Suprapubic skin (tissue), 4 donors: ENCODE data around the gene C16orf96. TPM values are rescaled to one million over a fixed set of nuclear protein-coding genes. Genes with fewer than 3 reads are reported as not detected.
A peak's percentile ranks its signal among the peaks of the same experiment; 100 is the strongest.

Experiments used
- DNase-seq, 2 donors: peaks; one replicate each; pipeline ENCODE4 v3.0.0-alpha.2; 2019; ENCODE audit warnings: low spot score in 2 of 2
- H3K27ac ChIP-seq: fragments of 200-600 bp; sonication (generic); one replicate; pipeline ENCODE4 v1.5.1; 2019
- H3K27me3 ChIP-seq: fragments of 200-600 bp; sonication (generic); one replicate; pipeline ENCODE4 v1.5.1; 2019
- H3K36me3 ChIP-seq: fragments of 200-600 bp; sonication (generic); one replicate; pipeline ENCODE4 v1.5.1; 2019
- H3K4me1 ChIP-seq: fragments of 200-600 bp; sonication (generic); one replicate; pipeline ENCODE4 v1.5.1; 2019
- H3K4me3 ChIP-seq: fragments of 200-600 bp; sonication (generic); one replicate; pipeline ENCODE4 v1.5.1; 2019; ENCODE audit warnings: mild to moderate bottlenecking
- H3K9me3 ChIP-seq: fragments of 200-600 bp; sonication (generic); one replicate; pipeline ENCODE4 v1.5.1; 2019
- CTCF ChIP-seq, 2 donors: fragments of 200-600 bp in 1 of 2; fragments of 450-650 bp in 1 of 2; sonication (generic) in 1 of 2; IDR thresholded peaks; one replicate each; pipeline ENCODE4 v1.5.1; 2016 to 2019; ENCODE audit warnings: antibody characterized with exemption in 2 of 2, mild to moderate bottlenecking in 1 of 2, moderate library complexity in 1 of 2
- EP300 ChIP-seq: sonication (generic); formaldehyde crosslinking; IDR thresholded peaks from one replicate; pipeline ENCODE4 v1.6.1; 2017; ENCODE audit warnings: antibody characterized with exemption
- POLR2A ChIP-seq, 2 donors: fragments of 450-650 bp; IDR thresholded peaks; one replicate each; pipeline ENCODE4 v1.6.1; 2017; ENCODE audit warnings: antibody characterized with exemption in 2 of 2, mild to moderate bottlenecking in 2 of 2, moderate library complexity in 2 of 2
- POLR2AphosphoS5 ChIP-seq, 3 donors: sonication (generic); formaldehyde crosslinking; IDR thresholded peaks; one replicate each; pipeline ENCODE4 v1.6.1; 2017; ENCODE audit warnings: antibody characterized with exemption in 3 of 3
- WGBS: methylation state at CpG from one replicate; pipeline ENCODE4 v1.1.5; 2018; 5-methylcytosine and 5-hydroxymethylcytosine counted together
- total RNA-seq, 4 donors: library from RNA; depleted of rRNA; stranded (reverse); fragments of >200 nt; gene quantifications; one replicate each; pipeline ENCODE4 v1.1.0, GENCODE V29; 2016

Gene C16orf96
- total RNA-seq, 4 donors from 2014 or later = 0.15 to 1.2 (median 0.33) TPM

DNA sequence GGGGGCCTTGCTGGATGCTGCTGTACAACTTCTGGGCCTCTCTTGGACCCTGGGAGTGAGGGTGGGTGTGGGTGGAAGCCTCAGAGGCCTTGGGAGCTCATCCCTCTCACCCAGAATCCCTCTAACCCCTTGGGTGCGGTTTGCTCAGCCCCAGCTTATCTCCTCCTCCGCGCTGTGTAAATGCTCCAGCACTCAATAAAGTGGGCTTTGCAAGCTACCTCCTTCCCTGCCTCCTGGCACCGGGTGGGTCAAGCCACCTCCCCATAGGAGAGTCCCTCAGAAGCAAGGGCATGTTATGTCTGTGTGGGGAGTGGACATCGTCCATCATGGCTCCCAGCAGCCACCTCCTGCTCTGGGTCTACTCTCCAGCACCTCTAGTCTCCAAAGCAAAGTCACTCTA lies 46.0 kb upstream of the C16orf96 start:
- WGBS = 82% methylated on average over 5 of the region's 5 CpGs
- no peak overlapping the region for H3K27ac ChIP-seq
- TF ChIP-seq POLR2AphosphoS5 (IDR thresholded peaks at IDR 0.05) (no peak), CTCF (IDR thresholded peaks at IDR 0.05) (no peak), POLR2A (IDR thresholded peaks at IDR 0.05) (no peak), EP300 (no peak)
- peaks cover 53% of the 10 kb centered on the region for H3K4me1 ChIP-seq
- no peak for DNase-seq
- no peaks in the 10 kb centered on the region for H3K9me3 ChIP-seq
- H3K4me3 ChIP-seq = no peak overlapping the region
- H3K27me3 ChIP-seq = no peaks in the 10 kb centered on the region
- H3K36me3 ChIP-seq = peaks cover 71% of the 10 kb centered on the region

DNA sequence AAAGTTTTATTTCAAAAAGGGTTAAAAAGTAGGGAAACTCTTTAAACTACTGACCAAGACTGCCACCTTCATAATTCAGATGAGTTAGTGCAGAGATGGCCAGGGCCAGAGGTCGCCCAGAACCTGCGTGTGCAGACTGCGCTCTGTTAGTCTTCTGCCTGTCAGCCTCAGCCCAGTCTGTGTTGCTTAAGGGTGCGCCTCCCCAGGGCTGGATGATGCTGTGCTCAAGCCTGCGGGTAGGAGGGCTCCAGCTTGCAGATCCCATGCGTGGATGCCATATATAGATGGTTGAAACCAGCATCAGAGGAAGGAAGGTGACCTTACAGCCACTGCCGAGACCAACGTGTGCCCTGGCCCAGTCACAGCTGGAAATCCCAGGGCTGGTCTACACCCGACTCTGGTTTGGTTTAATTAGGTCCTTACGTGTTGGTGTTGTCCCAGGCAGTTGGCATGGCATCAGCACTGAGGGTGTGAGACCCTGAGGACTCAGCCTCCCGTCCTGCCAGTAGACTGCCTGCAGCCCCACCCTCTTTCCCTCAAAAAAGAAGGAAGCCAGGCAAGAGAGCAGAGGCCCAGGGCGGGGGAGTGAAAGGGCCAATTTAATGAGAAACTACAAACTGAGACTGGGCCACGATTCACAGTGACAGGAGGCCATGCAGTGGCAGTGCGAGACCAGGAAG lies 45.3 kb upstream of the C16orf96 start:
- H3K9me3 ChIP-seq = no peaks in the 10 kb centered on the region
- H3K4me1 ChIP-seq = peaks cover 55% of the 10 kb centered on the region
- H3K4me3 ChIP-seq = no peak overlapping the region
- no peak for TF ChIP-seq POLR2AphosphoS5 (IDR thresholded peaks at IDR 0.05)
- TF ChIP-seq EP300 = no peak
- no peak for TF ChIP-seq POLR2A (IDR thresholded peaks at IDR 0.05)
- TF ChIP-seq CTCF (IDR thresholded peaks at IDR 0.05) = no peak
- DNase-seq = no peak
- peak overlapping the region; percentile 1 for H3K27ac ChIP-seq
- 51% methylated on average over 9 of the region's 14 CpGs for WGBS
- no peaks in the 10 kb centered on the region for H3K27me3 ChIP-seq
- H3K36me3 ChIP-seq = peaks cover 68% of the 10 kb centered on the region

GRCh38 chr16:4511441-4512082 lies 44.6 kb upstream of the C16orf96 start:
- H3K27ac ChIP-seq = peak overlapping the region; percentile 1
- no peaks in the 10 kb centered on the region for H3K27me3 ChIP-seq
- 55% methylated on average over 8 of the region's 9 CpGs for WGBS
- H3K9me3 ChIP-seq = no peaks in the 10 kb centered on the region
- H3K4me3 ChIP-seq = no peak overlapping the region
- no peak for DNase-seq
- peaks cover 66% of the 10 kb centered on the region for H3K36me3 ChIP-seq
- peaks cover 55% of the 10 kb centered on the region for H3K4me1 ChIP-seq
- TF ChIP-seq POLR2A (IDR thresholded peaks at IDR 0.05) = no peak
- TF ChIP-seq CTCF (IDR thresholded peaks at IDR 0.05) = peak in 1 of 2 donors; percentile 52

- DNase-seq = no peak
- TF ChIP-seq POLR2A (IDR thresholded peaks at IDR 0.05) = no peak
- no peak for TF ChIP-seq POLR2AphosphoS5 (IDR thresholded peaks at IDR 0.05)
- TF ChIP-seq CTCF (IDR thresholded peaks at IDR 0.05) = no peak
- TF ChIP-seq EP300 = no peak
- H3K36me3 ChIP-seq = peaks cover 56% of the 10 kb centered on the region
- peaks cover 53% of the 10 kb centered on the region for H3K4me1 ChIP-seq
- H3K4me3 ChIP-seq = no peak overlapping the region
- WGBS = 85% methylated on average over 10 of the region's 10 CpGs
- H3K9me3 ChIP-seq = no peaks in the 10 kb centered on the region
- no peak overlapping the region for H3K27ac ChIP-seq
- H3K27me3 ChIP-seq = no peaks in the 10 kb centered on the region
Observed at GRCh38 chr16:4512473-4512872, 43.7 kb upstream of the C16orf96 start.

DNA sequence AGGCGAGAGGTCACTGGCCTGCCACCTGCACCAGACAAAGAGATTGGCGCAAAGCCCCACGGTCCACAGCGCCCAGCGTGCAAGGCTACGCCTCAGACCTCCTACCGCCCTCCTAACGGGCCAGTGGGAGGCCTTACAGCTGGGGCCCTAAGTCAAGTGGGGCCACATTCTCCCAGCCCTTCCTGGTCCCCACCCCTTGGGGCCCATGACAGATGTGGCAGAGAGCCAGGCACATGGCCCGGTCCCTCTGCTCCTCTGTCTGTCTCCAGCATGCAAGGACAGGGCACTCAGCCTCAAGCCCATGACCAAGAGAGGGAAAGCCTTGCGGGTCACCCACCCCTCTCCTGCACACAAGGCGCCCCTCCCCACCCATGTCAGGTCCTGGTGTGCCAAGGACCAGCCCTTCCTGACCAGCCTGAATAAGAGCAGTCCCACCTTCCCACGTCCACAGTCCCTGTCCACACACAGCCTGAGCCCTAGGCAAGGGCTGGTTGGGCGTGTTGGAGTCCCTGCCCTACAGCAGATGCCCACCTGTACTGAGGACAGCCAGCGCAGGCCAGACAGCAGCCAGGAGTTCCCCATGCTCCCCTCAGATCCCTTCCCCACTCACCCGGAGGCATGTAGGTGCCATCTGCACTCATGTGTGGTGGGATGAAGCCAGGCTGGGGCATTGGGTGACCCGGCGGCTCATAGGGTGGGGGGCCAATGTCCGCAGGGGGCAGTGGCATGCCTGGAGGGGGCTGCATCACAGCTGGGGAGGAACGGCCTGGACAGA lies 42.9 kb upstream of the C16orf96 start:
- 100% methylated on average over 2 of the region's 19 CpGs for WGBS
- peaks cover 48% of the 10 kb centered on the region for H3K36me3 ChIP-seq
- H3K4me3 ChIP-seq = no peak overlapping the region
- no peaks in the 10 kb centered on the region for H3K27me3 ChIP-seq
- peaks cover 53% of the 10 kb centered on the region for H3K4me1 ChIP-seq
- no peak for DNase-seq
- TF ChIP-seq POLR2A (IDR thresholded peaks at IDR 0.05) = no peak
- TF ChIP-seq POLR2AphosphoS5 (IDR thresholded peaks at IDR 0.05) = no peak
- TF ChIP-seq CTCF (IDR thresholded peaks at IDR 0.05) = no peak
- TF ChIP-seq EP300 = no peak
- no peaks in the 10 kb centered on the region for H3K9me3 ChIP-seq
- H3K27ac ChIP-seq = no peak overlapping the region
